HCT116 (cell line): ENCODE data around the gene CA10. TPM values are rescaled to one million over a fixed set of nuclear protein-coding genes. Genes with fewer than 3 reads are reported as not detected.

Experiments
- ATAC-seq: fragments of 200-7000 bp; cut with Tn5 transposase; 2 replicates; pipeline ENCODE4 v1.9.1; 2020; ENCODE audit warnings: mild to moderate bottlenecking, moderate library complexity
- BruUV-seq: library from RNA; stranded (reverse); fragments of 400-500 nt; replicated peaks from 2 replicates; lab custom pipeline; 2021; lab: Mats Ljungman, UMichigan
- CTCF ChIA-PET: fragments of 300-600 bp; sonication (Branson Sonifier 250); formaldehyde crosslinking; loops from one replicate; lab custom pipeline; 2021; ENCODE audit warnings: antibody characterized with exemption; lab: Charles Lee
- POLR2A ChIA-PET: fragments of 300-600, 350-600 bp; sonication (Branson Sonifier 250); formaldehyde crosslinking; loops from one replicate; lab custom pipeline; 2021; ENCODE audit warnings: antibody characterized with exemption; lab: Charles Lee
- RAD21 ChIA-PET, 2 experiments: fragments of 300-600 bp; sonication (Branson Sonifier 250); formaldehyde crosslinking; loops; one replicate each; lab custom pipeline; 2023; ENCODE audit warnings: low total read pairs in 2 of 2; ENCODE audit not compliant: uncharacterized antibody in 2 of 2, unreplicated experiment in 2 of 2, low non-redundant PET in 1 of 2; lab: Charles Lee
- DNase-seq: peaks from one replicate; pipeline ENCODE4 v3.0.0-alpha.2; 2010; ENCODE audit warnings: low read depth, low spot score
- H2AFZ ChIP-seq: fragments of 200-600 bp; shearing (Covaris generic), sonication (generic); 2 replicates; pipeline ENCODE4 v1.6.1; 2017; ENCODE audit warnings: low read depth, mixed run types, mixed read lengths, antibody characterized with exemption, low read length; ENCODE audit not compliant: poor library complexity, severe bottlenecking
- H3K27ac ChIP-seq: 2 replicates; pipeline ENCODE4 v1.5.1; 2012; ENCODE audit warnings: low read depth, low read length
- H3K27me3 ChIP-seq: fragments of 200-600 bp; sonication (generic); 2 replicates; pipeline ENCODE4 v1.6.1; 2016; ENCODE audit warnings: mixed run types, low read length, mixed read lengths; ENCODE audit not compliant: insufficient read depth
- H3K36me3 ChIP-seq, 2 experiments: fragments of 200-500 bp in 1 of 2; fragments of 200-600 bp in 1 of 2; sonication (Bioruptor generic) in 1 of 2; sonication (generic) in 1 of 2; 2 replicates each; pipeline versions ENCODE4 v1.5.1 to v1.6.1; 2014 to 2016; ENCODE audit warnings: low read length in 2 of 2, inconsistent platforms in 1 of 2, mixed read lengths in 1 of 2, mixed run types in 1 of 2; ENCODE audit not compliant: insufficient read depth in 2 of 2, control insufficient read depth in 1 of 2
- H3K4me1 ChIP-seq, 2 experiments: fragments of 200-600 bp in 1 of 2; sonication (generic) in 1 of 2; 2 replicates each; pipeline versions ENCODE4 v1.5.1 to v1.6.1; 2012 to 2017; ENCODE audit warnings: low read length in 2 of 2, inconsistent platforms in 1 of 2, mild to moderate bottlenecking in 1 of 2, mixed read lengths in 1 of 2, mixed run types in 1 of 2, moderate library complexity in 1 of 2; ENCODE audit not compliant: insufficient read depth in 2 of 2, control insufficient read depth in 1 of 2
- H3K4me2 ChIP-seq: fragments of 200-600 bp; sonication (generic); 2 replicates; pipeline ENCODE4 v1.6.1; 2017; ENCODE audit warnings: mixed run types, low read length, mixed read lengths
- H3K4me3 ChIP-seq, 2 experiments: fragments of 200-600 bp in 1 of 2; sonication (generic) in 1 of 2; replicated peaks in 1 of 2; 2 replicates each; pipeline ENCODE4 v1.5.1; 2011 to 2016; ENCODE audit warnings: low read length in 2 of 2, control low read depth in 1 of 2, low read depth in 1 of 2, mild to moderate bottlenecking in 1 of 2, mixed read lengths in 1 of 2, mixed run types in 1 of 2
- H3K79me2 ChIP-seq: fragments of 200-600 bp; sonication (generic); 2 replicates; pipeline ENCODE4 v1.6.1; 2017; ENCODE audit warnings: mild to moderate bottlenecking, mixed run types, low read length, moderate library complexity, mixed read lengths; ENCODE audit not compliant: insufficient read depth
- H3K9ac ChIP-seq: fragments of 200-600 bp; sonication (generic); 2 replicates; pipeline ENCODE4 v1.6.1; 2016; ENCODE audit warnings: low read length, mixed read lengths
- H3K9me2 ChIP-seq: fragments of 200-600 bp; sonication (generic), shearing (Covaris generic); 2 replicates; pipeline ENCODE4 v1.6.1; 2017; ENCODE audit warnings: mixed run types, mild to moderate bottlenecking, moderate library complexity; ENCODE audit not compliant: insufficient read depth
- H3K9me3 ChIP-seq, 2 experiments: fragments of 200-500 bp in 1 of 2; fragments of 200-600 bp in 1 of 2; sonication (Bioruptor generic) in 1 of 2; sonication (generic) in 1 of 2; 2 replicates each; pipeline ENCODE4 v1.6.1; 2014 to 2017; ENCODE audit warnings: low read length in 2 of 2, mixed read lengths in 2 of 2, inconsistent platforms in 1 of 2, low read depth in 1 of 2, mild to moderate bottlenecking in 1 of 2, mixed run types in 1 of 2, moderate library complexity in 1 of 2; ENCODE audit not compliant: control insufficient read depth in 1 of 2, insufficient read depth in 1 of 2
- H4K20me1 ChIP-seq: fragments of 200-600 bp; sonication (generic), shearing (Covaris generic); 2 replicates; pipeline ENCODE4 v1.6.1; 2017; ENCODE audit warnings: mixed run types, mild to moderate bottlenecking, moderate library complexity; ENCODE audit not compliant: insufficient read depth
- CBX3 ChIP-seq: IDR thresholded peaks from 2 replicates; pipeline ENCODE4 v1.6.1; 2012; ENCODE audit warnings: low read depth
- CTCF ChIP-seq, 3 experiments: fragments of 200-600 bp in 1 of 3; sonication (generic) in 1 of 3; IDR thresholded peaks in 2 of 3; conservative IDR thresholded peaks in 1 of 3; 2 replicates each; pipeline ENCODE4 v1.5.1; 2012 to 2017; ENCODE audit warnings: low read depth in 2 of 3, low read length in 2 of 3, antibody characterized with exemption in 1 of 3, borderline replicate concordance in 1 of 3, control low read depth in 1 of 3, mild to moderate bottlenecking in 1 of 3, mixed read lengths in 1 of 3, mixed run types in 1 of 3, moderate library complexity in 1 of 3; ENCODE audit not compliant: insufficient read depth in 1 of 3
- EGR1 ChIP-seq: IDR thresholded peaks from 2 replicates; pipeline ENCODE4 v1.6.1; 2012; ENCODE audit warnings: low read depth
- EZH2 ChIP-seq: fragments of 200-600 bp; sonication (generic); IDR thresholded peaks from 2 replicates; pipeline ENCODE4 v1.6.1; 2017; ENCODE audit warnings: antibody characterized with exemption, mixed run types
- EZH2phosphoT487 ChIP-seq: fragments of 200-600 bp; IDR thresholded peaks from 2 replicates; pipeline ENCODE4 v1.6.1; 2018; ENCODE audit warnings: antibody characterized with exemption, borderline replicate concordance
- RAD21 ChIP-seq: IDR thresholded peaks from 2 replicates; pipeline ENCODE4 v1.6.1; 2012; ENCODE audit warnings: low read depth, mild to moderate bottlenecking
- REST ChIP-seq: IDR thresholded peaks from 2 replicates; pipeline ENCODE4 v1.6.1; 2012; ENCODE audit warnings: low read depth
- TCF7L2 ChIP-seq: IDR thresholded peaks from 2 replicates; pipeline ENCODE4 v1.7.0; 2011; ENCODE audit warnings: borderline replicate concordance, inconsistent platforms; ENCODE audit not compliant: insufficient read depth, insufficient read length; ENCODE audit errors: extremely low read depth
- ZNF274 ChIP-seq: fragments of 200-500 bp; sonication (Bioruptor generic); IDR thresholded peaks from 2 replicates; pipeline ENCODE4 v1.6.1; 2014; ENCODE audit warnings: mild to moderate bottlenecking, low read depth, low read length, inconsistent platforms
- intact Hi-C: fragments of 100-400 bp; cut with micrococcal nuclease; formaldehyde crosslinking; loops from 2 replicates; pipeline ENCODE4 v1.10.0; 2022
- total RNA-seq: library from RNA; stranded (reverse); gene quantifications from one replicate; pipeline ENCODE4 v1.2.1, GENCODE V29; 2021; ENCODE audit not compliant: unreplicated experiment

Gene CA10
- total RNA-seq, 1 experiment from 2014 or later, result not detected

- intact Hi-C loops, result no loop called here
- RAD21 ChIA-PET, result no interaction called here
Measured at GRCh38 chr17:51850201-51850600, 308.3 kb downstream of the CA10 start.

GRCh38 chr17:51848451-51848850 is 310.1 kb downstream of the CA10 start:
- Histone ChIP-seq H3K79me2 (no peaks in the 10 kb centered on the region), H3K36me3 (no peaks in the 10 kb centered on the region), H3K27ac (no peak overlapping the region), H3K4me2 (no peak overlapping the region), H3K9me2 (no peaks in the 10 kb centered on the region), H3K9me3 (no peaks in the 10 kb centered on the region), H3K4me1 (no peaks in the 10 kb centered on the region), H3K9ac (no peak overlapping the region), H2AFZ (no peak overlapping the region), H4K20me1 (no peaks in the 10 kb centered on the region), H3K4me3 (no peak overlapping the region), H3K27me3 (no peaks in the 10 kb centered on the region)
- no TSS peak for BruUV-seq
- ChIA-PET RAD21 (no interaction called here), CTCF (no interaction called here), POLR2A (no interaction called here)
- ATAC-seq, result no peak
- intact Hi-C loops, result no loop called here
- no peak for DNase-seq
- TF ChIP-seq EZH2phosphoT487 (no peak), EZH2 (no peak), CBX3 (no peak), ZNF274 (no peak), REST (no peak), RAD21 (no peak), EGR1 (no peak), TCF7L2 (no peak)

More at GRCh38 chr17:51850201-51850600, 308.3 kb downstream of the CA10 start:
- Histone ChIP-seq H4K20me1 (no peaks in the 10 kb centered on the region), H3K79me2 (no peaks in the 10 kb centered on the region), H3K9me3 (no peaks in the 10 kb centered on the region), H2AFZ (no peak overlapping the region), H3K27ac (no peak overlapping the region), H3K4me2 (no peak overlapping the region), H3K27me3 (no peaks in the 10 kb centered on the region), H3K4me3 (no peak overlapping the region), H3K9me2 (no peaks in the 10 kb centered on the region), H3K9ac (no peak overlapping the region), H3K4me1 (no peaks in the 10 kb centered on the region), H3K36me3 (no peaks in the 10 kb centered on the region)
- ChIA-PET POLR2A (no interaction called here), CTCF (no interaction called here)
- TF ChIP-seq EZH2phosphoT487 (no peak), CTCF (IDR thresholded peaks at IDR 0.05 in 2 of 3, conservative IDR thresholded peaks at IDR 0.05 in 1 of 3; ENCODE audit: borderline replicate concordance in 1 of 3, insufficient read depth in 1 of 3, low read depth in 2 of 3, low read length in 2 of 3) (peak in 2 of 3 experiments; percentile 28 to 32; a peak in 4 of 6 replicates)
- ATAC-seq, result no peak
- no peak for DNase-seq
- BruUV-seq, result no TSS peak
